GM11168 (cell line): Measurements from ENCODE around the gene PDE4DIP.
"Not testable (repeated sequence)": the region's sequence is repeated elsewhere in the genome, so short reads cannot be mapped to it uniquely, and the experiment has no call there.

Experiments
- in situ Hi-C: fragments of 300-500 bp; cut with MboI; formaldehyde crosslinking; loops from one replicate; pipeline ENCODE4 v1.12.0; 2022; ENCODE audit warnings: low sequenced_read_pairs; ENCODE audit not compliant: unreplicated experiment

Gene PDE4DIP

DNA sequence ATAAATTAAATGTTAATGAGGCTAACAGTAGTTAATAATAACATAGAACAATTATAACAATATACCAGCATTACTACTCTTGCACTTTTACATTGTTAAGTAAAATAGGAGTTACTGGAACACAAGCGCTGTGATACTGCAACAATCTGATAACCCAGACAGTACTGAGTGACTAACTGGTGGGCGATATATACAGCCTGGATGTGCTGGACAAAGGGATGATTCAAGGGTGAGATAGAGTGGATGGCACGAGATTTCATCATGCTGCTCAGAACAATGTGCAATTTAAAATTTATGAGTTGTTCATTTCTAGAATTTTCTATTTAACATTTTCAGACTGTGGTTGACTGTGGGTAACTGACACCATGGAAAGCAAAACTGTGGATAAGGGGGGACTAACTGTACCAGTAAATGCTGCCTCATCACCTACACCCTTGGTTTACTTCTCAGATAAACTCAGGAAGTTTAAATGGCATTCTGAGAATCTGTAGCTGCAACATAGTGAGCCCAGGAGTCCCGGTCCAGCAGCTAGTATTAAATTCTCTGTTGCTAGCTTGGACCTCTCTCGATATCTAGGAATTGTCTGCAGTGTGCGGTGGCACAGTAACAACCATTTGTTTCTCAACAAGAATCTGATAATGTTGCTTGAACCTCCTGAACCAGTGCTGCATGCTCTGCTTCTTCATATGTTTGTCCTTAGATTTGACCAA is 24.9 kb downstream of the PDE4DIP start:
- in situ Hi-C loops, result not testable (repeated sequence)

DNA sequence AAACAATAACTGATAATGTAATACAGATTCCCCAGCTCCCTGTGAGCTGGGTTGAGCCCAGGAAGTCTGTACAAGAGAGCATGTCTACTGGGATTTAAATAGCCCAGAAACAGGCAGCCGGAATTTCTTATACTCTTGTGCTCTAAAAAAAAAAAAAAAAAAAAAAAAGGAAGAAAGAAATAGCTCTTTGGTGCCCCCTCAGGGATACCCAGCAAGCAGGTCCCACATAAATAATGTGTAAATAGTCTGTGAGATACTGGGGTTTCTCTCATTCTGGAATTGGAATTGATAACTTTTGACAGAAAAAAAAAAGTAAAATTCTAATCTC is 25.4 kb downstream of the PDE4DIP start:
- in situ Hi-C loops, result not testable (repeated sequence)

DNA sequence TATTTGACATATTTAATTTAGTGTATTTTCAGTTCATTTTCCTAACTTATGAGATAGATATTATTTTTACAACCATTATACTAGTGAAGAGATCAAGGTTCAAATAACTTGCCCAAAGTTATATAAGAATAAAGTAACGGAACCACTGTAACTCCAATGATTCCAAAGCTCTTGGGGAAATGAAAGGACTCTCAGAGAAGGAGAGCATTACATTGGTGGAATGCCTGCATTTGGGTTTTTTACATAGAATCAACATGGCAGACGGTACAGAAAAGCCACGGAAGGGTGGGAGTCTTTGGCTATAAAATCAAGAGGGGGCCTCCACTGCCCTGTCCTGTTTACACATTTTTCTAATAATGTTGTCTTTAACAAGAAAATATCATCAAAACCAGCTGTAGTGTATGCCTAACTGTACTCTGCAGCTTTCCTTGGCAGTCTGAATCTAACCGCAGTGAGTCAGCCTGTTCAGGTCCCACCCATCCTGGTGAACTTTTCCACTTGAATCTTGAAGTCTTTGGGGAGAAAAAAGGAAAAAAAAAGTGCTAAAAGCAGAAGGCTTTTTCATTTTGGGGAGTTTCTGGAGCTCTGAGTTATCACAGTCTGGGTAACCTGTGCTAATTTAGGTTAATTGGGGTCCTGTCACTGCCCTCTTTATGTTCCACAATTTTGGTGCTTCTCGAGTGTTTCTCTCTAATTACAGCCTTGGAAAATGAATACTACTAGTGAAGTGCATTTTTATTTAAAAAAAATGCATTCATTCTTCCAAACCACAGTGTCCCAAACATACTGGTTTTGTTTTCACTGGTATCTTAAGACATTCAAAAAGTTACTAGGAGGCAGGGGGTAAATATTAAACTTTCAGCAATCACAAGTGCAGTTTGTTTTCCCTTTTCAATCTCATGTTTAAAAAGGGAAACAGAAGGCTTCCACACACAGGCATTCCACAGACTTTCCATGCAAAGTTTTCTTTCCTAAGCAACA is 30.5 kb downstream of the PDE4DIP start:
- in situ Hi-C loops, result not testable (repeated sequence)

DNA sequence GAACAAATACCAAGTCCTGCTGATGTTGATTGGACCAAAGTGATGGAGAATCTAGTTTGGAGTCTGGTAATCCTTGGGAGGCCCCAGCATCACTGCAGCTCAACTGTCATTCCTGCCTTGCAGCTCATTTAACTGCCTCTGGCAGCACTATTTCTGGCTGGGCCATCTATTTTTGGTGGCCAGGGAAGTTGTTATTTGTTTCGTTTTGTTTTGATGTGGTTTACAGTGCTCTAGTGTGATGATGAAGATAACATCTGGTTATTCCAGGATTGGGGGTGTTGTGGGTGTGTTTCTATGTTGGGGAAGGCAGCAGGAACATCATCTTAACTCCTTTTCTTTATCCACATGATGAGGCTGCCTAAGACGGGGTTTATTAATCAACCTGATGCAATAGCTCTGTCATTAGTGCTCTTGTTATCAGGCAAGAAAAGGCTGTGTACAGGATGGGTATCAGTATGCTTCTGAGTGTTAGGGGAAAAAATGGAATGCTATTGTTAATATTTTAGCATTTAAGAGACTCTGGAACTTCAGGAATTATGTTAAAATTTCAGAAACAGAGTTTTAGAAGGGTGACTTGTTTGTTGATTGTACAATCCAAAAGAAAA is 35.7 kb downstream of the PDE4DIP start:
- in situ Hi-C loops, result not testable (repeated sequence)

DNA sequence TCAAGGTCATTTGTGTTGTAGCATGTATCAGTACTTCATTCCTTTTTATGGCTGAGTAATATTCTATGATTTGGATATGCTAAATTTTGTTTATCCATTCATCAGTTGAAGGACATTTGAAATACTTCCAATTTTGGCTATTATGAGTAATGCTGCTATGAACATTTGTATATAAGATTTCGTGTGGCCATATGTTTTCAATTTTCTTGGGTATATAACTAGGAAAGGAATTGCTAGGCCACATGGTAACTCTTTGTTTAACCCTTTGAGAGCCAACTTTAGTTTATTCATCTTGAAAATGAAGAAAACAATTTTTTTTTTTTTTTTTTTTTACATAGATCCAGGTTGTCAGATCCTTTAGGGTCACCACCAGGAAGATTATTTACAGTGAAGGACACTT is 37.0 kb downstream of the PDE4DIP start:
- in situ Hi-C loops, result not testable (repeated sequence)

DNA sequence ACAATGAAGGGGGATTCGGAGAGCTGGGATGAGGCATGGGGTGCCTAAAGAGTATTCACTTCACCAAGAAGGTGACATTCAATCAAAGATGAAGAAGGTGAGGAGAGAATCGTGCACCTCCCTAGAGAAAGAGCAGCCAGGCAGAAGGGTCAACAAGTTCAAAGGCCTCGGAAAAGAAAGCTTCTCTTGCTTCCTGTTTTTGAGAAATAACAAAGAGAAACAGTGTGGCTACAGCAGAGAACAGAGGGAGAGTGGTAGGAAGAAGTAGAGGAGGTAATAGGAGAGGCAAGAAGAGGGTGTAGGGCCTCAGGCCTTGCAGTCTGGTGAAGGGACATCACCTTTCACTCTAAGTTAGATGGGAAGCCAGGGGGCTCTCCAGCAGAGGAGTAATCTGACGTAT is 41.0 kb downstream of the PDE4DIP start:
- in situ Hi-C loops, result not testable (repeated sequence)

DNA sequence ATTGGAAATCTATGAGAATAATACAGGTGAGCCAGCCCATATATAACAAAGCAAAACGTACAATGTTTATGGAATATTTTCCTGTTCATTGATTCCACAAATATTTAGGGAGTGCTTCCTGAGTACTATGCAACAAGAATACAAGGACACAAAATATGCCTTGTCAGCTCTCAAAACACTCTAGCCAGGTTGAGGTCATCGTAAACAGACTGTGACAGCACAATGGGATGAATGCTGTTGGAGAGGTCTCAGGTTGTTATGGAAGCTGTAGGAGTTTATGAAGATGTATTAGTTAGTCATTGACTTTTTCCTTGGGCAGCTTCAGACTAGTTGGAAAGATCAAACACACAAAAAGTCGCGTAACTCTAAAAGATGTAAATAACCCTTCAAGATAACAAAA is 42.1 kb downstream of the PDE4DIP start:
- in situ Hi-C loops, result not testable (repeated sequence)

DNA sequence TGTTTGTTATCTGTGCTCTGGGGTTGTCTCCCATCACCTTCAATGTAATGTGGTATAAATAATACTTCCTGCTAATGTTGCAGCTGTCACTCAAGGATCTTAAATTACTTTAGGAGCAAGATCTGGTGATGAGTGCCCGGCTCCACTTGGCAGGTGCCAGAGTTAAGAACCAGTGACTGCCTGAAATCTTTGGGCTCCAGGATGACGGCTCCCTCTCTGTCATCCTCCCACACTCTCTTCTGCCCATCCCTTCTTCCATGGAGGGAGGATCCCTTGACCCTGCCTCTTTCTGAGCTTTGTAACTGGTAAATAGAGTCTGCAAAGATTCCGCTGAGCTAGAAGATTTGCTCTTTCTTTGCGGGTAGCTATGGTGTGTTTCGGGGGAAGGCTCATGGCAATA is 44.4 kb downstream of the PDE4DIP start:
- in situ Hi-C loops, result not testable (repeated sequence)

DNA sequence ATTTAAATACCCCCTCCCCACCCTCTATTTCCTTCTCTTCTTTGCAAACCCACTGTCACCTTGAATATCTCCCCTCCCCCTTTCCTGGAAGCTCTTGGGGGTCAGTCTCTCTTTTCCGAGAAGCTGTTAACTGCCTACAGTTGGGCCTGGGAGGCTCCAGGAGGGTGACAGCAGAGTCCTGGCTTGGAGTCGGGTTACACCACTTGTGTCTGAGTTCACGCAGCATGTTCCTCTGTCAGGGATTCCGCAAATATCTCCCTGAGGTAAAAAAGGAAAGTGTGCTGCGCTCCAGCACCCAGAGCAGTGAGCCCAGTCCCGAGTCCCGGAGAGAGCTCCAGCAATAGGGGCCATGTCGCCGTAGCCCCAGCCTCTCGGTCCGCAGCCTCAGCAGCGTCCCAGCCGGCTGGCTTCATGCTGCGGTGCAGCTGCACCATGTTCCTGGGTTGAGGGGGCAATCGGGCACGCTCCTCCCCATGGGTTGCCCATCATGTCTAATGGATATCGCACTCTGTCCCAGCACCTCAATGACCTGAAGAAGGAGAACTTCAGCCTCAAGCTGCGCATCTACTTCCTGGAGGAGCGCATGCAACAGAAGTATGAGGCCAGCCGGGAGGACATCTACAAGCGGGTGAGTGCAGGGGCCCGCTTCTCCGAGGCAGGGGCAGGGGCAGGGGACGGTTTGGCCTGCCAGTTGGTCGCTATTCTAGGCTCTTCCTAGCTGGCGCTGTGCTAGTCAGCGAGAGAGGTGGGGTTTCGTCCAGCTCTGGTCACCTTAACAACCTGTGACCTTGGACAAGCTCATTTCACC is 45.2 kb downstream of the PDE4DIP start:
- in situ Hi-C loops, result not testable (repeated sequence)

DNA sequence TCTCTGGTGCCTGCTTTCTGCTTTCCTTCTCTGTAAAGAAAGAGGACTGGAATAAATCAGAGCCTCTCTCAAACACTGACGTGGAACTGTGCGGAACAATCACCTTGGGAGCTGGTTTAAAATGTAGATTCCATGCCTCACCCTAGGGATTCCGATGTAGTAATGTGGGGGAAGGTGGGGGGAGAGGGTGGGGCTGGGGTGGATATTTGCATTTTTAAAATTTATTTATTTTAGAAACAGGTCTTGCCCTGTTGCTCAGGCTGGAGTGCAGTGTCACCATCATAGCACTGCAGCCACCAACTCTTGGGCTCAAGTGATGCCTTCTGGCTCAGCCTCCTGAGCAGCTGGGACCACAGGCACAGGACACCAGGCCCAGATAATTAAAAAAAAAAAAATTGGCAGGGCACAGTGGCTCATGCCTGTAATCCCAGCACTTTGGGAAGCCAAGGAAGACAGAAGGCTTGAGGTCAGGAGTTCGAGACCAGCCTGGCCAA is 45.9 kb downstream of the PDE4DIP start:
- in situ Hi-C loops, result not testable (repeated sequence)

DNA sequence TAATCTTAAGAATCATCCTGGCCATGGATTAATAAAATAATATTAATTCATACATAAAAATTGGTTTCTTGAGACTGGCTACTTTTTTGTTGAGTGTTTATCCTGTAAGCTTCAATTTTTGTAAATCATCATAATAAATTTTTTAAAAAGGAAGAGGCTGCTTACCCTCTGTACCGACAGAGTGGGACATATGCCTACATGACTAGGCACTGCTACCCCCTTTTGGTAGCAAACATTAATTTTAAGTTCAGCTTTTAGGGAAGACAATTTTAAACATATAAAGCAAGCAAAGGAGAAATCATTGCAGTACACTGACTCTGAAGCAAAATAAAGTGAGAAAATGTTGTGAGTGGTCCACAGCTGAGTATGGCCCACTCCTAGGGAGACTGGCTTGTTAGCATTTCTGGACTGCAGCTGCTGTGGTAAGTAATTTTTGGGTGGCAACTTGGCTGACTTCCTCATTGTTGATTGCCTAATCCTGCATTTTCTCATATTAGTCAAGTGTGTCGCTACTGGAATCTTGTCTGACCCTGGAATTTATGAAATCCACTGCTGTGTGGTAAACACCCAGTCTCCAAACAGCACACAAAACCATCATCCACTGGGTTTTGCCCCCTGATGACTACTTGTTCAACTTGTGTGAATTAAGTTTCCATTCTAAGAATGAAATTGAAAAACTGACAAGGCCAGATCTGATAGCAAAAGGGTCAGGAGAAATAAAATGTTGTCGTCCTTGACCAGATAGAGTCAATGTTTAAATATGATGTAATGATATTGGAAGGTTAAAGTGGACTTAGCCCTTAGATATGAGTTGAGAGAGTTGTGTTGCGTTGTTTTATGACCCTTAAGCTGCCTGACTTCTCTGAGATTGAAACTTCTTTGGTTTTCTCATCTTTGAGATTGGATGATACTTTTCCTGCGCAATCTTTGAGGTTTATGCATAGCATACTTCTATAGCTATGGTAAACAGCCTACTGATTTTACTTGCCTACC is 50.4 kb downstream of the PDE4DIP start:
- in situ Hi-C loops, result not testable (repeated sequence)

DNA sequence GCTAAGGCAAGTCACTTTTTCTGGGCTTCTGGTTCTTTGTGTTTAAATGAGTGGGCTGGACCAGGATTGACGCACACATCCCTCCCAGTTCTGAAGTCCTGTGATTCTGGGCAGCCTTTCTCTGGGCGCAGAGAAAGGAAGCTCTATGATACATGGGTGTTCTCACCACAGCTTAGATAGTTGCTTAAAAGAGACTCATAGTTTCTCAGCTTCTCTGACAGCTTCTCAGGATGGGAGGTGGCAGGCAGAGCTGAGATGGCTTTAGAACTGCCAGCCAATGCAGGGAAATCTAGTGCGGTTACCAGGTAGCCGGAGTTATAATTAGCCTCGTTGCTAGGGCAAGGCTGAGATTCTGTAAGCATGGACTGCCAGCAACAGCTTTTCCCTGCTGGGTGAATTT is 55.8 kb downstream of the PDE4DIP start:
- in situ Hi-C loops, result loop anchor here (25.0 kb wide), 1 partner anchor 312 kb away; no protein-coding TSS in a partner anchor

DNA sequence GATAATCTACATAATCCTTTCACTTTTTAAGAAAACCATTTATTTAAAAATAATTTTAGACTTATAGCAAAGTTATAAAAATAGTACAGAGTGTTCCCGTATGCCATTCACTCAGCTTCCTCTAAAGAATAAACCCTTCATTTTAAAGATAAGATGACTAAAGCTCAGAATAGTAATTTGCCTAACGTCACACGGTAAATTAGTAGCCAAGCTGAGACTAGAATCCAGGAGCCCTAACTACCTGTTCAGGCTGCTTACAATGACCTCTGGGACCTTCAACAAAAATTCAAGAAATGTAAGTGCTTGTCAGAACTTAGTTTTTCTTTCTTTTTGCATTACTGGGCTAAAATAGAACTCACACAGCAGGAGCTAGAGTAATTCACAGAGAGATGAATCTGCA is 56.5 kb downstream of the PDE4DIP start:
- in situ Hi-C loops, result loop anchor here (25.0 kb wide), 1 partner anchor 312 kb away; no protein-coding TSS in a partner anchor

DNA sequence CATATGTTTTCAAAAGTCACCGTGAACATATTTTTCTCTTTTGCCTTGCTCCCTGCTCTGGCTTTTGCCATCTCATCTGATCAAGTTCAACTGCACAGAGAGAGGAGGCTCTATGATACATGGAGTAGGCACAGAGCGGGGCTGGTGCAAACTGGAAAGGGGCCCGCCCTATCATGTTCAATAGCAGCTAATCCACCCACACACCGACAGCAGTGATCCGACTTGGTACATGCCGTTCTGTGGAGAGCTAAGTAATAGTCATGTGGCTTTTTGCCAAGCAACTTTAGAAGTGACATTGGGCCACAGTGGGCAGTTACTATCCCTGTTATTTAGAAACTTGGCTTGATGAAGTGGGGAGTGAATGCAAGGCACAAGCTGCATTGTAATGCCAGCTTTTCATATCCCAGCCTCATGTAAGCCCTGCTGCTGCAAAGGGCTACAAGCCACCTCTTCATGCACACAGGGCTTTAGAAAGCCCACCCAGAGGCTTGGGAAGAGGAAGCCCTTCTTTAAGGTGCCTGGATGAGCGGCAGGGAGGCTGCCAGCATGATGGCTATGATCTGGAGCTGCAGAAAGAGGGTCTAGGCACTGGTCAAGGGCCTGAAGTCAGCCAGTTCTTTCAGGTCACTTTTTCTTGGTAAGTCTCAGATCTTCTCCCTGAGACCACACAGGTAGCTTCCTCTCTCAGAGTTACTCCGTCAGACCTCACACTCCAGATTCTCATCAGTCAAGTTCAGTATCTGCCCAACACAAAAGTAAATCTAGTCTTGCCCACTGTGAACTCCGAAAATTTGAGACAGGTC is 57.1 kb downstream of the PDE4DIP start:
- in situ Hi-C loops, result loop anchor here (25.0 kb wide), 1 partner anchor 311 kb away; no protein-coding TSS in a partner anchor

DNA sequence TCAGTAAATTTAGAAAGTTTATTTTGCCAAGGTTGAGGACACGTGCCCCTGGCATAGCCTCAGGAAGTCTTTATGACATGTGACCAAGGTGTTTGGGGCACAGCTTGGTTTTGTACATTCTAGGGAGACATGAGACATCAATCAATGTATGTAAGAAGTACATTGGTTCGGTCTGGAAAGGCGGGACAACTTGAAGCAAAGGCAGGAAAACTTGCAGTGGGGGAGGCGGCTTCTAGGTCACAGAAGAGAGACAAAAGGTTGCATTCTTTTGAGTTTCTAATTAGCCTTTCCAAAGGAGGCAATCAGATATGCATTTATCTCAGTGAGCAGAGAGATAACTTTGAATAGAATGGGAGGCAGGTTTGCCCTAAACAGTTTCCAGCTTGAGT is 57.7 kb downstream of the PDE4DIP start:
- in situ Hi-C loops, result loop anchor here (25.0 kb wide), 1 partner anchor 310 kb away; no protein-coding TSS in a partner anchor

DNA sequence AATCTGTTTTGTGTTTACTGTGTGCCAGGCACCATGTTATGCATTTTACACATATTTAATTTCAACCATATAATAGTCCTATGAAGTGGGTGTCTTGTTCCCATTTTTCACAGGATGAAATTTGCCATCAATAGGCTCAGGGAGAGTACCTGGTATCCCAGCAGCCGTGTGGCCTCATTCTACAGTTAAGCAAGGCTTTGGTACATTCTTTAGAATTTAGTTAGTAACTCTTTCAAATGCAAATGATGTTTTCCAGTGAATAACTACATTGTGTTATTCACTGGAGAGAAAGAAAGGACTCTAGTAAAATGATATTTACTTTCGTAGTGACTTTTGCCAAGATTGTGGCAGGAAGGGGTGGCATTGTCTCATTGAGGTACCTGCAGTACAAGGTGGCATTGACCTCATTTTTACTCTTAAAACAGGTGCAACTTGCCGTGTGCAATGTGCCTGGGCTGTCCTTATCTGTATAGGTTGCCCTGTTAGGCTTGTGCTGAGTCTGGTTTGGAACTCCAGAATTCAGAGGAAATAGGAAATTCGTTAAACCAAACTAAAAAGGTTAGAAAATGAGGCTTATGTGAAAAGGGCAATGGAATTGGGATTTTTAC is 65.1 kb downstream of the PDE4DIP start:
- in situ Hi-C loops, result loop anchor here (25.0 kb wide), 1 partner anchor 303 kb away; no protein-coding TSS in a partner anchor

DNA sequence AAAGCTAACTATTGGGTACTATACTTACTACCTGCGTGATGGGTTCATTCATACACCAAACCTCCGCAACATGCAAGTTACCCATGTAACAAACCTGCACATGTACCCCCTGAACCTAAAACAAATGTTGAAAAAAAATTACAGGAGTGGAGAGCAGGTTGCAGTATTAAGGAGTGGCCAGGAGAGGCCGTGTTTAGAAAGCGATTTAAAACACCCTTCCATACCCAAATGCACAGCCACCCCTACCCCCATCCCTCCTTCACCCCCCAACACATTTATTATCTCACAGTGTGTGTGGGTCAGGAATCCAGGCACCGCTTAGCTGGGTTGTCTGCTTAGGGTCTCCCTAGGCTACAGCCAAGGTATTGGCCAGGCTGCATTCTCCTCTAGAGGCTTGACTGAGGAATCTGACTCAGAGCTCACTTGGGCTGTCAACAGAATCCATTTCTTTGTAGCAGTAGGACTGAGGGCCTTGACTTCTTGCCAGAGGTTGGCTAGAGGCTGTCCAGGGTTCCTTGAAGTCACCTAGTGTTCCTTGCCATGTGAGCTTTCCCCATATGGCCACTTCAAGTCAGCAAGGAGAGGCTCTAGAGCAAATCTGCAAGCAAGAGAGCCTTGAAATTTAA is 67.2 kb downstream of the PDE4DIP start:
- in situ Hi-C loops, result loop anchor here (25.0 kb wide), 1 partner anchor 301 kb away; no protein-coding TSS in a partner anchor
